NCI-H2081 (cell line): Measurements from ENCODE around the gene SLC7A14.

ENCODE experiments used
- DNase-seq, 2 experiments: peaks; one replicate each; lab custom pipeline; 2025; lab: John Stamatoyannopoulos, UW

Gene SLC7A14

GRCh38 chr3:170497207-170498095 is 88.4 kb downstream of the SLC7A14 start:
- no peak for DNase-seq

GRCh38 chr3:170496868-170497140 is 89.1 kb downstream of the SLC7A14 start:
- no peak for DNase-seq

- DNase-seq, result no peak
Observed at GRCh38 chr3:170496026-170496867, 89.6 kb downstream of the SLC7A14 start.

GRCh38 chr3:170494766-170495165 is 91.1 kb downstream of the SLC7A14 start:
- DNase-seq, result no peak

GRCh38 chr3:170493712-170494182 is 92.1 kb downstream of the SLC7A14 start:
- DNase-seq, result no peak

GRCh38 chr3:170491901-170492300 is 94.0 kb downstream of the SLC7A14 start:
- no peak for DNase-seq

GRCh38 chr3:170490828-170491560 is 94.9 kb downstream of the SLC7A14 start:
- DNase-seq, result no peak

GRCh38 chr3:170488802-170489201 is 97.1 kb downstream of the SLC7A14 start:
- DNase-seq, result peak; percentile 17 to 68

- no peak for DNase-seq
Observed at GRCh38 chr3:170487031-170487430, 98.8 kb downstream of the SLC7A14 start.

- no peak for DNase-seq
Observed at GRCh38 chr3:170486398-170486797, 99.5 kb downstream of the SLC7A14 start.

- no peak for DNase-seq
Observed at GRCh38 chr3:170485696-170486095, 100.2 kb downstream of the SLC7A14 start.

- no peak for DNase-seq
Observed at GRCh38 chr3:170485294-170485693, 100.6 kb downstream of the SLC7A14 start.

- no peak for DNase-seq
Observed at GRCh38 chr3:170484869-170485268, 101.0 kb downstream of the SLC7A14 start.

GRCh38 chr3:170483485-170484262 is 102.2 kb downstream of the SLC7A14 start:
- no peak for DNase-seq

GRCh38 chr3:170482199-170482598 is 103.7 kb downstream of the SLC7A14 start:
- DNase-seq, result no peak

- no peak for DNase-seq
Observed at GRCh38 chr3:170480111-170480510, 105.8 kb downstream of the SLC7A14 start.

GRCh38 chr3:170477395-170477794 is 108.5 kb downstream of the SLC7A14 start:
- DNase-seq, result no peak

- DNase-seq, result no peak
Observed at GRCh38 chr3:170476291-170476690, 109.6 kb downstream of the SLC7A14 start.

GRCh38 chr3:170475092-170475685 is 110.7 kb downstream of the SLC7A14 start:
- no peak for DNase-seq

GRCh38 chr3:170473358-170473757 is 112.5 kb downstream of the SLC7A14 start:
- DNase-seq, result no peak

- no peak for DNase-seq
Observed at GRCh38 chr3:170471149-170471548, 114.7 kb downstream of the SLC7A14 start.
